Endothelial cell of umbilical vein (primary cell): ENCODE measurements around the gene CALHM1. TPM values are rescaled to one million over a fixed set of nuclear protein-coding genes. Genes with fewer than 3 reads are reported as not detected.

Experiments
- BruUV-seq: library from RNA; stranded (reverse); fragments of 400-500 nt; replicated peaks from 2 replicates; lab custom pipeline; 2021; lab: Mats Ljungman, UMichigan
- CTCF ChIA-PET: fragments of 300-600, 350-600 bp; sonication (Branson Sonifier 250); formaldehyde crosslinking; loops from one replicate; lab custom pipeline; 2021; ENCODE audit warnings: antibody characterized with exemption, inconsistent platforms; lab: Charles Lee
- POLR2A ChIA-PET: fragments of 300-600, 350-600 bp; sonication (Branson Sonifier 250); formaldehyde crosslinking; loops from one replicate; lab custom pipeline; 2021; ENCODE audit warnings: antibody characterized with exemption, inconsistent platforms; lab: Charles Lee
- DNase-seq: peaks from one replicate; pipeline ENCODE4 v3.0.0-alpha.2; 2011; ENCODE audit warnings: low read depth, low spot score
- FAIRE-seq: peaks from 2 replicates; lab custom pipeline; 2011; peaks lifted over from hg19 to GRCh38; lab: Jason Lieb, UNC
- H2AFZ ChIP-seq: 2 replicates; pipeline ENCODE4 v1.6.0; 2012; ENCODE audit warnings: low read depth, low read length, control low read depth, inconsistent platforms
- H3K27ac ChIP-seq: 2 replicates; pipeline ENCODE4 v1.5.1; 2011; ENCODE audit warnings: low read depth, mild to moderate bottlenecking, control low read depth, low read length, moderate library complexity; ENCODE audit not compliant: insufficient read depth
- H3K27me3 ChIP-seq, 2 experiments: 2 replicates each; pipeline versions ENCODE4 v1.6.0 to v1.6.1; 2011; ENCODE audit warnings: low read length in 2 of 2, mixed read lengths in 1 of 2; ENCODE audit not compliant: control insufficient read depth in 2 of 2, insufficient read depth in 2 of 2
- H3K36me3 ChIP-seq, 2 experiments: 2 replicates in 1 of 2; 3 replicates in 1 of 2; pipeline ENCODE4 v1.5.1; 2011; ENCODE audit warnings: low read length in 2 of 2, mild to moderate bottlenecking in 1 of 2, moderate library complexity in 1 of 2; ENCODE audit not compliant: control insufficient read depth in 2 of 2, insufficient read depth in 2 of 2; ENCODE audit errors: extremely low read depth in 1 of 2
- H3K4me1 ChIP-seq: 3 replicates; pipeline ENCODE4 v1.5.1; 2011; ENCODE audit warnings: mild to moderate bottlenecking, low read length; ENCODE audit not compliant: control insufficient read depth, insufficient read depth; ENCODE audit errors: extremely low read depth
- H3K4me2 ChIP-seq: 2 replicates; pipeline ENCODE4 v1.6.1; 2011; ENCODE audit warnings: low read length, control low read depth, mixed read lengths; ENCODE audit not compliant: insufficient read depth
- H3K4me3 ChIP-seq, 3 experiments: fragments of 200-600 bp in 1 of 3; sonication (generic), shearing (Covaris generic) in 1 of 3; replicated peaks in 1 of 3; 2 replicates each; pipeline ENCODE4 v1.5.1; 2011 to 2016; ENCODE audit warnings: control low read depth in 3 of 3, low read length in 3 of 3, mild to moderate bottlenecking in 2 of 3, inconsistent platforms in 1 of 3, low read depth in 1 of 3, moderate library complexity in 1 of 3; ENCODE audit not compliant: insufficient read depth in 1 of 3
- H3K79me2 ChIP-seq: 2 replicates; pipeline ENCODE4 v1.6.0; 2012; ENCODE audit warnings: low read length, inconsistent platforms; ENCODE audit not compliant: control insufficient read depth, insufficient read depth
- H3K9ac ChIP-seq: replicated peaks from 2 replicates; pipeline ENCODE3; 2011; ENCODE audit warnings: low read length, control low read depth; ENCODE audit not compliant: insufficient read depth; ENCODE audit errors: extremely low read depth
- H3K9me1 ChIP-seq: replicated peaks from 3 replicates; pipeline ENCODE4 v1.6.0; 2011; ENCODE audit warnings: mild to moderate bottlenecking, low read length; ENCODE audit not compliant: control insufficient read depth, insufficient read depth; ENCODE audit errors: extremely low read depth
- H3K9me3 ChIP-seq: replicated peaks from 2 replicates; pipeline ENCODE4 v1.5.1; 2012; ENCODE audit warnings: low read length, inconsistent platforms; ENCODE audit not compliant: control insufficient read depth, insufficient read depth
- H4K20me1 ChIP-seq: replicated peaks from 2 replicates; pipeline ENCODE3; 2011; ENCODE audit warnings: mild to moderate bottlenecking, low read length; ENCODE audit not compliant: control insufficient read depth, insufficient read depth; ENCODE audit errors: extremely low read depth
- EZH2 ChIP-seq: IDR thresholded peaks from 2 replicates; pipeline ENCODE4 v1.6.1; 2012; ENCODE audit warnings: borderline replicate concordance, low read depth, mild to moderate bottlenecking, moderate library complexity, low read length, inconsistent platforms; ENCODE audit not compliant: severe bottlenecking
- FOS ChIP-seq: IDR thresholded peaks from 2 replicates; pipeline ENCODE4 v1.6.1; 2011; ENCODE audit warnings: mild to moderate bottlenecking, low read length, moderate library complexity, borderline replicate concordance; ENCODE audit not compliant: insufficient read depth
- GATA2 ChIP-seq: IDR thresholded peaks from 2 replicates; pipeline ENCODE4 v1.7.0; 2011; ENCODE audit warnings: low read depth, mild to moderate bottlenecking, moderate library complexity, mixed read lengths, low read length; ENCODE audit not compliant: insufficient read length, insufficient read depth
- JUN ChIP-seq: IDR thresholded peaks from 2 replicates; pipeline ENCODE4 v1.6.1; 2011; ENCODE audit warnings: borderline replicate concordance, low read depth; ENCODE audit not compliant: insufficient read length, insufficient read depth
- MYC ChIP-seq: IDR thresholded peaks from one replicate; pipeline ENCODE4 v1.6.1; 2011; ENCODE audit warnings: mild to moderate bottlenecking, low read depth, low read length
- POLR2A ChIP-seq: IDR thresholded peaks from 2 replicates; pipeline ENCODE4 v1.6.1; 2012; ENCODE audit warnings: low read depth, mild to moderate bottlenecking, control low read depth, low read length
- POLR2AphosphoS5 ChIP-seq: IDR thresholded peaks from 2 replicates; pipeline ENCODE4 v1.6.1; 2012; ENCODE audit warnings: low read depth, mild to moderate bottlenecking, control low read depth, low read length, moderate library complexity; ENCODE audit not compliant: insufficient read depth
- dilution Hi-C: fragments of 300-500 bp; cut with MboI; formaldehyde crosslinking; loops from one replicate; pipeline ENCODE4 v1.15.0; 2019; ENCODE audit warnings: low sequenced_read_pairs; ENCODE audit not compliant: extremely low pct_ligation_motif_present
- intact Hi-C: fragments of 100-400 bp; cut with micrococcal nuclease; formaldehyde crosslinking; loops from one replicate; pipeline ENCODE4 v1.10.0; 2022
- polyA plus RNA-seq, 4 experiments: library from polyadenylated mRNA; depleted of rRNA in 3 of 4; stranded (reverse) in 3 of 4; unstranded in 1 of 4; fragments of >200 nt; gene quantifications; 2 replicates each; pipeline versions ENCODE4 v1.2.1 to v1.2.3, GENCODE V29; 2011 to 2012; ENCODE audit warnings: missing spikeins in 1 of 4
- total RNA-seq: library from RNA; stranded (reverse); gene quantifications from 2 replicates; pipeline ENCODE4 v1.2.3, GENCODE V29; 2021
- TF ChIP-seq, protein P1 (sequence below): IDR thresholded peaks from 2 replicates; pipeline ENCODE4 v1.6.1; 2011; ENCODE audit not compliant: insufficient read depth, insufficient read length
- TF ChIP-seq, protein P2 (sequence below), 2 donors: IDR thresholded peaks; 1 replicate in 1 of 2; 2 replicates in 1 of 2; pipeline ENCODE4 v1.5.1; 2011; ENCODE audit warnings: low read length in 2 of 2, mild to moderate bottlenecking in 2 of 2, moderate library complexity in 2 of 2, control low read depth in 1 of 2, inconsistent platforms in 1 of 2, low read depth in 1 of 2; ENCODE audit not compliant: insufficient read depth in 1 of 2; ENCODE audit errors: extremely low read depth in 1 of 2

CALHM1 gene
- total and polyA plus RNA-seq, 2 donors (not counting 3 experiments of a cell fraction or from before 2014, with no cell fraction given), result not detected

DNA sequence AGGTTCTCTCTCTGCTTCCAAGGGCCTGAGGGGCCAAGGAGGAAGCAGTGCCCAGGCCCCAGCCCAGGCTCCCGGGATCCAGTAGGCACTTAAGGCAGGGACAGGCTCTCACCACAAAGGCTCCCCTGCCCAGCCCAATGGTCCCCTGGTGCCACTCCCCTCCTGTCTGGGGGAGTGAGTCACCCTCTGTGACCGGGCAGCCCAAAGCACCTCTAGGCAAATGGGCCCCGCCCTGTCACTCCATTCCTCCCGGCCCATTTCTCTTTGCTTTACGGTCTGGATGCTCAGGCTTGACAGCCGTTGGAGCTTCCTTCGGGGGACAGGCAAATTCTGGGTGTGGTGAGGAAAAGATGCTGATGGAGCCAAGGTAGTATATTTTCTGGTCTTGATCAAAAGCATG is 20.4 kb upstream of the CALHM1 start, which contains the start of gene CALHM3:
Gene CALHM3, minus strand, starts transcription at position 106 of the 400 bp plus-strand sequence. CDS start 208 bp downstream, outside the sequence.
- Histone ChIP-seq H3K9ac (no peak within 1 kb of the TSS), H3K9me1 (no peaks in the 10 kb centered on the region), H3K9me3 (no peaks in the 10 kb centered on the region), H3K4me1 (no peaks in the 10 kb centered on the region), H3K36me3 (no peaks in the 10 kb centered on the region), H2AFZ (no peak within 1 kb of the TSS), H3K27me3 (no peaks in the 10 kb centered on the region), H3K79me2 (no peaks in the 10 kb centered on the region), H4K20me1 (no peaks in the 10 kb centered on the region), H3K4me3 (no peak within 1 kb of the TSS), H3K27ac (no peak within 1 kb of the TSS), H3K4me2 (no peak within 1 kb of the TSS)
- DNase-seq (no peak), FAIRE-seq (no peak)
- TF ChIP-seq JUN (no peak), MYC (no peak), GATA2 (no peak), POLR2A (no peak), EZH2 (no peak), FOS (no peak), POLR2AphosphoS5 (no peak)
- TF ChIP-seq, protein P1, sequence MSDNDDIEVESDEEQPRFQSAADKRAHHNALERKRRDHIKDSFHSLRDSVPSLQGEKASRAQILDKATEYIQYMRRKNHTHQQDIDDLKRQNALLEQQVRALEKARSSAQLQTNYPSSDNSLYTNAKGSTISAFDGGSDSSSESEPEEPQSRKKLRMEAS, result no peak
- TF ChIP-seq, protein P2, sequence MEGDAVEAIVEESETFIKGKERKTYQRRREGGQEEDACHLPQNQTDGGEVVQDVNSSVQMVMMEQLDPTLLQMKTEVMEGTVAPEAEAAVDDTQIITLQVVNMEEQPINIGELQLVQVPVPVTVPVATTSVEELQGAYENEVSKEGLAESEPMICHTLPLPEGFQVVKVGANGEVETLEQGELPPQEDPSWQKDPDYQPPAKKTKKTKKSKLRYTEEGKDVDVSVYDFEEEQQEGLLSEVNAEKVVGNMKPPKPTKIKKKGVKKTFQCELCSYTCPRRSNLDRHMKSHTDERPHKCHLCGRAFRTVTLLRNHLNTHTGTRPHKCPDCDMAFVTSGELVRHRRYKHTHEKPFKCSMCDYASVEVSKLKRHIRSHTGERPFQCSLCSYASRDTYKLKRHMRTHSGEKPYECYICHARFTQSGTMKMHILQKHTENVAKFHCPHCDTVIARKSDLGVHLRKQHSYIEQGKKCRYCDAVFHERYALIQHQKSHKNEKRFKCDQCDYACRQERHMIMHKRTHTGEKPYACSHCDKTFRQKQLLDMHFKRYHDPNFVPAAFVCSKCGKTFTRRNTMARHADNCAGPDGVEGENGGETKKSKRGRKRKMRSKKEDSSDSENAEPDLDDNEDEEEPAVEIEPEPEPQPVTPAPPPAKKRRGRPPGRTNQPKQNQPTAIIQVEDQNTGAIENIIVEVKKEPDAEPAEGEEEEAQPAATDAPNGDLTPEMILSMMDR (IDR thresholded peaks at IDR 0.05; ENCODE audit: extremely low read depth in 1 of 2, insufficient read depth in 1 of 2, low read depth in 1 of 2, low read length in 2 of 2), result no peak
- ChIA-PET CTCF (no interaction called here), POLR2A (no interaction called here)
- intact Hi-C loops, result no loop called here
- dilution Hi-C loops, result no loop called here
- BruUV-seq, result no TSS peak
